Measurements from ENCODE around the gene HLA-G. TPM values are rescaled to one million over a fixed set of nuclear protein-coding genes. Genes with fewer than 3 reads are reported as not detected.
"Not testable (repeated sequence)": the region's sequence is repeated elsewhere in the genome, so short reads cannot be mapped to it uniquely, and the experiment has no call there.

Gene HLA-G
- total RNA-seq, 1 donor from 2014 or later, result not detected

- no peak for DNase-seq (ENCODE audit: low read depth)
Observed at GRCh38 chr6:29864037-29864810, 36.6 kb downstream of the HLA-G start.

GRCh38 chr6:29865631-29866030 is 38.0 kb downstream of the HLA-G start:
- DNase-seq (ENCODE audit: low read depth), result no peak

GRCh38 chr6:29870104-29870503 is 42.5 kb downstream of the HLA-G start:
- no peak for DNase-seq (ENCODE audit: low read depth)

- no peak for DNase-seq (ENCODE audit: low read depth)
Observed at GRCh38 chr6:29872791-29873190, 45.2 kb downstream of the HLA-G start.

GRCh38 chr6:29875257-29875656 is 47.6 kb downstream of the HLA-G start:
- no peak for DNase-seq (ENCODE audit: low read depth)

- not testable (repeated sequence) for DNase-seq (ENCODE audit: low read depth)
Observed at GRCh38 chr6:29875734-29876133, 48.1 kb downstream of the HLA-G start.

Other genes starting within 250 kb of the HLA-G start
- not detected in 2 replicates for gene OR2H2, start 242.7 kb upstream of the HLA-G start, total RNA-seq
- 5.7 and 7.8 TPM in 2 replicates for gene GABBR1, start 194.6 kb upstream of the HLA-G start, total RNA-seq
- not detected in 2 replicates for gene MOG, start 170.7 kb upstream of the HLA-G start, total RNA-seq
- not detected in 2 replicates for gene ZFP57, start 146.7 kb upstream of the HLA-G start, total RNA-seq
- gene HLA-F, start 104.4 kb upstream of the HLA-G start, total RNA-seq, result 6.8 TPM in 2 replicates
- 1,062 and 1,076 TPM in 2 replicates for gene HLA-A, start 114.7 kb downstream of the HLA-G start, total RNA-seq
- 17.9 and 20.2 TPM in 2 replicates for gene POLR1H, start 233.4 kb downstream of the HLA-G start, total RNA-seq
- 35.1 and 37.9 TPM in 2 replicates for gene PPP1R11, start 239.4 kb downstream of the HLA-G start, total RNA-seq
- gene RNF39, start 247.9 kb downstream of the HLA-G start, total RNA-seq, result not detected in 2 replicates